NB4 (cell line): ENCODE data around the gene ALOX12.

ENCODE experiments used
- POLR2A ChIP-seq: IDR thresholded peaks from 2 replicates; pipeline ENCODE4 v1.6.1; 2011; ENCODE audit warnings: mild to moderate bottlenecking; ENCODE audit not compliant: insufficient read length; ENCODE audit errors: extremely low read depth
- TF ChIP-seq, protein P1 (sequence below): IDR thresholded peaks from one replicate; pipeline ENCODE4 v1.5.1; 2012; ENCODE audit warnings: low read depth, low read length
- TF ChIP-seq, protein P2 (sequence below): IDR thresholded peaks from 2 replicates; pipeline ENCODE4 v1.6.1; 2011; ENCODE audit warnings: low read depth, low read length

DNA sequence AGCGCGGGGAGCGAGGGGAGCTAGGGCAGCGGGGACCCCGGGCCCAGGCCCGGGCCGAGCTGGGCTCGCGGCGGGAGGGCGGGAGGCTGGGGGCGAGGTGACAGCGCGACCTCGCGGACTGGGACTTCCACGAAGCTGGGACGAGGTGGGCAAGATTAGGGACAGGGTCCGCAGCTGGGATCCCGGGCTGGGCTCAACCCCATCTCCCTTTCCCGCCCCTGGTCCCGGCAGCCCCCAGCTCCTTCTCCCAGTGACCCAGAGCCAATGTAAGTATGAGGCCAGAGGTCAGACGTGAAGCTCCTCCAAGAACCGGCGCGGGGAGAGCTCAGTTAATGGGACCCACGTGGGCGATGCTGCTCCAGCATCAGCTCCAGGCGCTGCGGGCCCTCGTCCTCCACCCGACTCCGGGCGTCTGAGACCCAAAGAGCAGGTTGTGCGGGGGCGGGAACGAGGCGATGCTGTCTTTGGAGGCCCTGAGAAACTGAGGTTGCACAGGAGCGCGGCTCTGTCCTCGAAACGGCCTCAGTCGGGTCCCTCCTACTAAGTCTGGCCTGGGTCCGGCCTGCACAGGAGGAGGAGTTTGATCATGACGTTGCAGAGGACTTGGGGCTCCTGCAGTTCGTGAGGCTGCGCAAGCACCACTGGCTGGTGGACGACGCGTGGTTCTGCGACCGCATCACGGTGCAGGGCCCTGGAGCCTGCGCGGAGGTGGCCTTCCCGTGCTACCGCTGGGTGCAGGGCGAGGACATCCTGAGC lies 585 bp downstream of the ALOX12 start:
- TF ChIP-seq, protein P1, sequence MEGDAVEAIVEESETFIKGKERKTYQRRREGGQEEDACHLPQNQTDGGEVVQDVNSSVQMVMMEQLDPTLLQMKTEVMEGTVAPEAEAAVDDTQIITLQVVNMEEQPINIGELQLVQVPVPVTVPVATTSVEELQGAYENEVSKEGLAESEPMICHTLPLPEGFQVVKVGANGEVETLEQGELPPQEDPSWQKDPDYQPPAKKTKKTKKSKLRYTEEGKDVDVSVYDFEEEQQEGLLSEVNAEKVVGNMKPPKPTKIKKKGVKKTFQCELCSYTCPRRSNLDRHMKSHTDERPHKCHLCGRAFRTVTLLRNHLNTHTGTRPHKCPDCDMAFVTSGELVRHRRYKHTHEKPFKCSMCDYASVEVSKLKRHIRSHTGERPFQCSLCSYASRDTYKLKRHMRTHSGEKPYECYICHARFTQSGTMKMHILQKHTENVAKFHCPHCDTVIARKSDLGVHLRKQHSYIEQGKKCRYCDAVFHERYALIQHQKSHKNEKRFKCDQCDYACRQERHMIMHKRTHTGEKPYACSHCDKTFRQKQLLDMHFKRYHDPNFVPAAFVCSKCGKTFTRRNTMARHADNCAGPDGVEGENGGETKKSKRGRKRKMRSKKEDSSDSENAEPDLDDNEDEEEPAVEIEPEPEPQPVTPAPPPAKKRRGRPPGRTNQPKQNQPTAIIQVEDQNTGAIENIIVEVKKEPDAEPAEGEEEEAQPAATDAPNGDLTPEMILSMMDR = no peak
- TF ChIP-seq POLR2A = no peak
- TF ChIP-seq, protein P2, sequence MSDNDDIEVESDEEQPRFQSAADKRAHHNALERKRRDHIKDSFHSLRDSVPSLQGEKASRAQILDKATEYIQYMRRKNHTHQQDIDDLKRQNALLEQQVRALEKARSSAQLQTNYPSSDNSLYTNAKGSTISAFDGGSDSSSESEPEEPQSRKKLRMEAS = no peak
